B cell (primary cell): ENCODE measurements around the gene FYN.

Experiments
- EZH2 ChIP-seq: IDR thresholded peaks from 2 replicates; pipeline ENCODE4 v1.6.1; 2012; ENCODE audit warnings: borderline replicate concordance, low read depth, mild to moderate bottlenecking, moderate library complexity, low read length; ENCODE audit not compliant: insufficient read depth, poor library complexity, severe bottlenecking
- TF ChIP-seq, protein P1 (sequence below): fragments of 200-600 bp; IDR thresholded peaks from one replicate; pipeline ENCODE4 v1.8.0; 2022; ENCODE audit warnings: antibody characterized with exemption, mild to moderate bottlenecking

DNA sequence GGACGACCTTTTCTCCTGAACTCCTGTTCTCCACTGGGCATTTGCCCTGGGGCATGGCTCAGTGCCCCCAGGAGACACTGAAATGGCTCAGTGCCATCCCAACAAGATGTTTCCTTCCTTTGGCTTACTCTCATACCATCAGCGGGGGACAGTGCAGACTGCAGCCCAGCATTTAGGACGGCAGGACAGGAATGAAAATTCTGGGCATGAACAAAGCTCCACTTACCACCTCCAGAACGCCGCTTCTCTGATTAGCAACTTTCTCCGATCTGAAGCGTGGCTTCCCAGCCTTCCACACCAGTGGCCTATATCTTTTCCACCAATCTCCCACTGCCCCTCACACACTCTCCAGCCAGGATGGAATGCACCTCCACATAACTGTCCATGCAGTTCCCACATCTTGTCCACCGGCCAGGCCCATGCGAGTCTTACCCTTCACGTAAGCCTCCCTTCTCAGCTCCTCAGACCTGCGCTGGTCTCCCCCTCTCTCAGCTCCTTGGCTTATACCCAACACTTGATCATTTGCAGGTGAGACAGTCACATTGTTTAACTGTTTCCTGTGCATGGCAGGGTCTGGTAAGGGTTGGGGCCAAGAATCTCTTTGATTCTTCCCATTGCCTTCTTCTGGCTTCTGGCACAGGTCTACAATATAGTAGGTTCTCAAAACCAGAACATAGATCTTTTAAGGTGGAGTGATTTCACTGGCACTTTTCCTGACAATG lies 114.5 kb downstream of the FYN start:
- TF ChIP-seq, protein P1, sequence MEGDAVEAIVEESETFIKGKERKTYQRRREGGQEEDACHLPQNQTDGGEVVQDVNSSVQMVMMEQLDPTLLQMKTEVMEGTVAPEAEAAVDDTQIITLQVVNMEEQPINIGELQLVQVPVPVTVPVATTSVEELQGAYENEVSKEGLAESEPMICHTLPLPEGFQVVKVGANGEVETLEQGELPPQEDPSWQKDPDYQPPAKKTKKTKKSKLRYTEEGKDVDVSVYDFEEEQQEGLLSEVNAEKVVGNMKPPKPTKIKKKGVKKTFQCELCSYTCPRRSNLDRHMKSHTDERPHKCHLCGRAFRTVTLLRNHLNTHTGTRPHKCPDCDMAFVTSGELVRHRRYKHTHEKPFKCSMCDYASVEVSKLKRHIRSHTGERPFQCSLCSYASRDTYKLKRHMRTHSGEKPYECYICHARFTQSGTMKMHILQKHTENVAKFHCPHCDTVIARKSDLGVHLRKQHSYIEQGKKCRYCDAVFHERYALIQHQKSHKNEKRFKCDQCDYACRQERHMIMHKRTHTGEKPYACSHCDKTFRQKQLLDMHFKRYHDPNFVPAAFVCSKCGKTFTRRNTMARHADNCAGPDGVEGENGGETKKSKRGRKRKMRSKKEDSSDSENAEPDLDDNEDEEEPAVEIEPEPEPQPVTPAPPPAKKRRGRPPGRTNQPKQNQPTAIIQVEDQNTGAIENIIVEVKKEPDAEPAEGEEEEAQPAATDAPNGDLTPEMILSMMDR = no peak
- TF ChIP-seq EZH2 = no peak
